ENCODE measurements around the gene DISP3.

DNA sequence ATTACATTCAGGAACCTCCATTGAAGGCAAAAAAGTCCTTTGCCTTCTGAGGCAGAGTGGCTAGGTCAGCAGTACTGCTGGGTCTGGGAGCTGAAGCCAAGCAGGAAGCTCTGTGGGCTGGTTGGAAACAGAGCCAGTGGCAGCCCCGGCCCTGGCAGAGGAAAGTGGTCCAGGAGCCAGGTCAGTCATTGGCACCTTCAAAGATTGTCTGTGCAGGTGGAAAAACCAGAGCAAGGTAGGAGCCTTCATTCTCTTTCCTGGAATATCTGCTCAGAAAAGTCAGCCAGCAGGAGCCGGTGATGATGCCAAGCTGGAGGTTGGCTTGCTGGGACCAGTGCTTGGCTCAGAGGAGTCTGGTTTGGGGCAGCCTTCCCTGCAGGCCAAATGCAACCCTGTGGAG is 12.5 kb upstream of the DISP3 start:
- TF ChIP-seq, protein P1, sequence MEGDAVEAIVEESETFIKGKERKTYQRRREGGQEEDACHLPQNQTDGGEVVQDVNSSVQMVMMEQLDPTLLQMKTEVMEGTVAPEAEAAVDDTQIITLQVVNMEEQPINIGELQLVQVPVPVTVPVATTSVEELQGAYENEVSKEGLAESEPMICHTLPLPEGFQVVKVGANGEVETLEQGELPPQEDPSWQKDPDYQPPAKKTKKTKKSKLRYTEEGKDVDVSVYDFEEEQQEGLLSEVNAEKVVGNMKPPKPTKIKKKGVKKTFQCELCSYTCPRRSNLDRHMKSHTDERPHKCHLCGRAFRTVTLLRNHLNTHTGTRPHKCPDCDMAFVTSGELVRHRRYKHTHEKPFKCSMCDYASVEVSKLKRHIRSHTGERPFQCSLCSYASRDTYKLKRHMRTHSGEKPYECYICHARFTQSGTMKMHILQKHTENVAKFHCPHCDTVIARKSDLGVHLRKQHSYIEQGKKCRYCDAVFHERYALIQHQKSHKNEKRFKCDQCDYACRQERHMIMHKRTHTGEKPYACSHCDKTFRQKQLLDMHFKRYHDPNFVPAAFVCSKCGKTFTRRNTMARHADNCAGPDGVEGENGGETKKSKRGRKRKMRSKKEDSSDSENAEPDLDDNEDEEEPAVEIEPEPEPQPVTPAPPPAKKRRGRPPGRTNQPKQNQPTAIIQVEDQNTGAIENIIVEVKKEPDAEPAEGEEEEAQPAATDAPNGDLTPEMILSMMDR (IDR thresholded peaks at IDR 0.05; ENCODE audit: low read depth, low read length, poor library complexity, severe bottlenecking) = no peak
- TF ChIP-seq EZH2phosphoT487 (IDR thresholded peaks at IDR 0.05; ENCODE audit: borderline replicate concordance, low read length) = no peak

Data from DOHH2 (cell line).